ENCODE data around the gene DENND1A. TPM values are rescaled to one million over a fixed set of nuclear protein-coding genes. Genes with fewer than 3 reads are reported as not detected.
A peak's percentile ranks its signal among the peaks of the same experiment; 100 is the strongest.

Gene DENND1A
- total RNA-seq, 1 donor from 2014 or later = 48.1 TPM

DNA sequence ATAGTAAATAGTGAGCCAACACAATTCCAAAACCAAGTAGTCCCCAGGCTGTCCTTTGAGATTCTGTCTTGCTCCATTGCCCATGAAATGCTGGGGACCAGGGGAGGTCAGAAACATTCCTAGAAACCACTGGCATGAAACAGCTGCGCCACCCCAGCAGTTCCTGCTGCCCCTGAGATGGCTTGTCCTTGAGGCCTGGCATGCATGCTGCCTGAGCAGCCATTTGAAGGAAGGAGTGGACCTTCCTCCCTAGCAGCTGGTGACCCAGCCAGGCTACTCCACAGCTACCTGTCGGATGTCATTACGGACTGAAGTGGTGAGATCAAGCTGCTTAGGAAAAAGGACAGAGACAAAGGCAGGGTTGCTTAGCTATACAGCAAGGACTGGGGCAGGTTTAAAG lies 260.6 kb downstream of the DENND1A start:
- Histone ChIP-seq H3K9ac (no peak overlapping the region), H3K4me1 (peaks cover 10% of the 10 kb centered on the region), H3K9me3 (ENCODE audit: low read depth) (peaks cover 4% of the 10 kb centered on the region), H3K36me3 (peaks cover 24% of the 10 kb centered on the region), H4K20me1 (ENCODE audit: low read depth) (no peaks in the 10 kb centered on the region), H3K27me3 (no peaks in the 10 kb centered on the region), H3K27ac (no peak overlapping the region), H2AFZ (replicated peaks) (no peak overlapping the region), H3K4me2 (no peak overlapping the region), H3F3A (ENCODE audit: low read depth) (peaks cover 10% of the 10 kb centered on the region), H3K4me3 (no peak overlapping the region), H3K79me2 (ENCODE audit: low read depth) (no peaks in the 10 kb centered on the region)
- H3K4me3 Mint-ChIP-seq = peak overlapping the region; percentile 6
- DNase-seq (ENCODE audit: low spot score) = peak; percentile 41
- TF ChIP-seq EZH2 (IDR thresholded peaks at IDR 0.05) (no peak), EZH2phosphoT487 (IDR thresholded peaks at IDR 0.05) (no peak)
- TF ChIP-seq, protein P1, sequence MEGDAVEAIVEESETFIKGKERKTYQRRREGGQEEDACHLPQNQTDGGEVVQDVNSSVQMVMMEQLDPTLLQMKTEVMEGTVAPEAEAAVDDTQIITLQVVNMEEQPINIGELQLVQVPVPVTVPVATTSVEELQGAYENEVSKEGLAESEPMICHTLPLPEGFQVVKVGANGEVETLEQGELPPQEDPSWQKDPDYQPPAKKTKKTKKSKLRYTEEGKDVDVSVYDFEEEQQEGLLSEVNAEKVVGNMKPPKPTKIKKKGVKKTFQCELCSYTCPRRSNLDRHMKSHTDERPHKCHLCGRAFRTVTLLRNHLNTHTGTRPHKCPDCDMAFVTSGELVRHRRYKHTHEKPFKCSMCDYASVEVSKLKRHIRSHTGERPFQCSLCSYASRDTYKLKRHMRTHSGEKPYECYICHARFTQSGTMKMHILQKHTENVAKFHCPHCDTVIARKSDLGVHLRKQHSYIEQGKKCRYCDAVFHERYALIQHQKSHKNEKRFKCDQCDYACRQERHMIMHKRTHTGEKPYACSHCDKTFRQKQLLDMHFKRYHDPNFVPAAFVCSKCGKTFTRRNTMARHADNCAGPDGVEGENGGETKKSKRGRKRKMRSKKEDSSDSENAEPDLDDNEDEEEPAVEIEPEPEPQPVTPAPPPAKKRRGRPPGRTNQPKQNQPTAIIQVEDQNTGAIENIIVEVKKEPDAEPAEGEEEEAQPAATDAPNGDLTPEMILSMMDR (IDR thresholded peaks at IDR 0.05) = no peak
- H3K27me3 Mint-ChIP-seq (ENCODE audit: insufficient read depth, low read depth) = no peaks in the 10 kb centered on the region
- peaks cover 32% of the 10 kb centered on the region for H3K36me3 Mint-ChIP-seq
- H3K4me1 Mint-ChIP-seq = peaks cover 39% of the 10 kb centered on the region
- H3K9me3 Mint-ChIP-seq = peaks cover 28% of the 10 kb centered on the region
- H3K27ac Mint-ChIP-seq = peak overlapping the region; percentile 15

DNA sequence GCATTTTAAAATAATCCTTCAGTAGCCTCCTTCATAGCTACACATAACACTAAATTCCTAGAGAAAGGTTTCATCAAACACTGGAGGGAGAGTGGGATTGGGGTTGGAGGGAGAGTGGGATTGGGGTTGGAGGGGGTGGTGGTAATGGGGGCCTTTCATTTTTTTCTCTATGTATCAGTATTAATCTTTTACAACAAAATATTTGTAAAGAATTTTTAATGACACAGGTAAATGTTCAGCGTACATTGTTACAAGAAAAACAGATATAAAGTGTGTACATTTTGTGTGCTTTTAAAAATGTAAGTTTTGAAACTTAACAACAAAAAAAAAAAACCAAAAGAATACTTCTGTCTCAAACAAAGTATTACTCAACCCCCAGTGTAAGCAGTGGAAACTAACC lies 266.4 kb downstream of the DENND1A start:
- H3K4me1 ChIP-seq = peaks cover 22% of the 10 kb centered on the region
- Mint-ChIP-seq H3K4me1 (peaks cover 22% of the 10 kb centered on the region), H3K27ac (no peak overlapping the region), H3K27me3 (ENCODE audit: insufficient read depth, low read depth) (peaks cover 4% of the 10 kb centered on the region), H3K36me3 (peaks cover 39% of the 10 kb centered on the region), H3K4me3 (no peak overlapping the region), H3K9me3 (peaks cover 31% of the 10 kb centered on the region)
- DNase-seq (ENCODE audit: low spot score) = no peak
- H3K79me2 ChIP-seq (ENCODE audit: low read depth) = no peaks in the 10 kb centered on the region
- peaks cover 6% of the 10 kb centered on the region for H4K20me1 ChIP-seq (ENCODE audit: low read depth)
- H3K9ac ChIP-seq = no peak overlapping the region
- no peak overlapping the region for H3K27ac ChIP-seq
- H3K9me3 ChIP-seq (ENCODE audit: low read depth) = peaks cover 13% of the 10 kb centered on the region
- TF ChIP-seq EZH2phosphoT487 (IDR thresholded peaks at IDR 0.05) (no peak), EZH2 (IDR thresholded peaks at IDR 0.05) (no peak)
- TF ChIP-seq, protein P1 (IDR thresholded peaks at IDR 0.05) = no peak
- no peak overlapping the region for H2AFZ ChIP-seq (replicated peaks)
- H3K36me3 ChIP-seq = peaks cover 32% of the 10 kb centered on the region
- no peak overlapping the region for H3K4me2 ChIP-seq
- no peaks in the 10 kb centered on the region for H3F3A ChIP-seq (ENCODE audit: low read depth)
- no peaks in the 10 kb centered on the region for H3K27me3 ChIP-seq
- H3K4me3 ChIP-seq = no peak overlapping the region

DNA sequence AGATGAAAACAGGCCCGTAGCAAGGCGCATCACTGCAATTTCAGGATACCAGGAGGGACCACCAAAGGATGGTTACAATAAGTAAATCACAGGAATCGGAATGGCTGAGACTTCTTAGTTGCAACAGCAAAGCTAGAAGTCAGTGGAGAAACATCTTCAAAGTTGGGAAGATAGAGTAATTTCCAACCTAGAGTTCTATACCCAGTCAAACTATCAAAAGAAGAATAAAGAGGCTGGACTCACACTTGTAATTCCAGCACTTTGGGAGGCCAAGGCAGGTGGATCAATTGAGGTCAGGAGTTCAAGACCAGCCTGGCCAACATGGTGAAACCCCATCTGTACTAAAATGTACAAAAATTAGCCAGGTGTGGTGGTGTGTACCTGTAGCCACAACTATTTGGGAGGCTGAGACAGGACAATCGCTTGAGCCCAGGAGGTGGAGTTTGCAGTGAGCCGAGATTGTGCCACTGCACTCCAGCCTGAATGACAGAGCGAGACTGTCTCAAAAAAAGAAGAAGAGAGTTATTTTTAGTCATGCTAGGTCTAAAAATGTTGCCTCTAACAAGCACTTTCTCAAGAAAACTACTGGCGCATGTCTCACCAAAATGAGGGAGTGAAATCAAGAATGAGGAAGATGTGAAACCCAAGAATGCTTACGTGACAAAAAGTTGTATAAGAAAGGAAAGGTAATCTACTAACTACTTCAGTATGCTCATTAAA lies 267.7 kb downstream of the DENND1A start:
- Histone ChIP-seq H3K36me3 (peaks cover 32% of the 10 kb centered on the region), H3K4me2 (no peak overlapping the region), H3K9ac (no peak overlapping the region), H3K9me3 (ENCODE audit: low read depth) (peaks cover 13% of the 10 kb centered on the region), H3F3A (ENCODE audit: low read depth) (no peaks in the 10 kb centered on the region), H4K20me1 (ENCODE audit: low read depth) (peaks cover 6% of the 10 kb centered on the region), H2AFZ (replicated peaks) (no peak overlapping the region), H3K27me3 (no peaks in the 10 kb centered on the region), H3K4me3 (no peak overlapping the region), H3K79me2 (ENCODE audit: low read depth) (no peaks in the 10 kb centered on the region), H3K27ac (no peak overlapping the region), H3K4me1 (peaks cover 30% of the 10 kb centered on the region)
- TF ChIP-seq, protein P1 (IDR thresholded peaks at IDR 0.05) = no peak
- TF ChIP-seq EZH2phosphoT487 (IDR thresholded peaks at IDR 0.05) (no peak), EZH2 (IDR thresholded peaks at IDR 0.05) (no peak)
- Mint-ChIP-seq H3K4me1 (peaks cover 11% of the 10 kb centered on the region), H3K36me3 (peaks cover 37% of the 10 kb centered on the region), H3K27ac (no peak overlapping the region), H3K4me3 (no peak overlapping the region), H3K27me3 (ENCODE audit: insufficient read depth, low read depth) (peaks cover 4% of the 10 kb centered on the region), H3K9me3 (peaks cover 29% of the 10 kb centered on the region)
- DNase-seq (ENCODE audit: low spot score) = no peak
